Skin of body (tissue), 2 donors: ENCODE results near the gene SNED1. TPM values are rescaled to one million over a fixed set of nuclear protein-coding genes. Genes with fewer than 3 reads are reported as not detected.

Source experiments
- DNase-seq: peaks from one replicate; lab custom pipeline; 2025; lab: John Stamatoyannopoulos, UW
- total RNA-seq: library from RNA; depleted of rRNA; stranded (reverse); fragments of >200 nt; gene quantifications from one replicate; pipeline ENCODE4 v1.2.3, GENCODE V29; 2014

Gene SNED1
- total RNA-seq, 1 donor from 2014 or later = 9.7 TPM

DNA sequence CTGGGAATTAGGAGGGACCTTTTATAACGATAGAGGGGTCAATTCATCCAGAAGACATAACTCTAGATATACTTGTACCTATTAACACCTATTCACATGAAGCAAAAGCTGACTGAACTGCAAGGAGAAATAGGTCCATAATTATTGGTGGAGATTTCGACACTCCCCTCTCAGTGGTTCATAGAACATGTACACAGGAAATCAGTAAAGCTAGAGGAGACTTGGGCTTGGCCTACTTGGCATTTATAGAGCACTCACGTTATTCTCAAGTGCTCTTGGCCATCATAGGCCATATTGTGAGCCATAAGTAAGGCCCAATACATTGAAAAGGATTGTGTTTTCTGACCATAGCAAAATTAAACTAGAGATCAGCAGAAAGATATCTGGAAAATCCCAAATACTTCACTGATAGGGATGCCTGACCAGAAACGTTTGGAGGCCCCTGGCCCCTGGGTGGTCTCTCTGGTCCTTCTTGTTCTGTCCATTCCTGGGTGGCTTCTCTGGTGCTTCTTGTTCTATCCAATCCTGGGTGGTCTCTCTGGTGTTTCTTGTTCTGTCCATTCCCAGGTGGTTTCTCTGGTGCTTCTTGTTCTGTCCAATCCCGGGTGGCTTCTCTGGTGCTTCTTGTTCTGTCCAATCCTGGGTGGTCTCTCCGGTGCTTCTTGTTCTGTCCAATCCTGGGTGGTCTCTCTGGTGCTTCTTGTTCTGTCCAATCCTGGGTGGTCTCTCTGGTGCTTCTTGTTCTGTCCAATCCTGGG, 49.0 kb downstream of the SNED1 start:
- DNase-seq = no peak

DNA sequence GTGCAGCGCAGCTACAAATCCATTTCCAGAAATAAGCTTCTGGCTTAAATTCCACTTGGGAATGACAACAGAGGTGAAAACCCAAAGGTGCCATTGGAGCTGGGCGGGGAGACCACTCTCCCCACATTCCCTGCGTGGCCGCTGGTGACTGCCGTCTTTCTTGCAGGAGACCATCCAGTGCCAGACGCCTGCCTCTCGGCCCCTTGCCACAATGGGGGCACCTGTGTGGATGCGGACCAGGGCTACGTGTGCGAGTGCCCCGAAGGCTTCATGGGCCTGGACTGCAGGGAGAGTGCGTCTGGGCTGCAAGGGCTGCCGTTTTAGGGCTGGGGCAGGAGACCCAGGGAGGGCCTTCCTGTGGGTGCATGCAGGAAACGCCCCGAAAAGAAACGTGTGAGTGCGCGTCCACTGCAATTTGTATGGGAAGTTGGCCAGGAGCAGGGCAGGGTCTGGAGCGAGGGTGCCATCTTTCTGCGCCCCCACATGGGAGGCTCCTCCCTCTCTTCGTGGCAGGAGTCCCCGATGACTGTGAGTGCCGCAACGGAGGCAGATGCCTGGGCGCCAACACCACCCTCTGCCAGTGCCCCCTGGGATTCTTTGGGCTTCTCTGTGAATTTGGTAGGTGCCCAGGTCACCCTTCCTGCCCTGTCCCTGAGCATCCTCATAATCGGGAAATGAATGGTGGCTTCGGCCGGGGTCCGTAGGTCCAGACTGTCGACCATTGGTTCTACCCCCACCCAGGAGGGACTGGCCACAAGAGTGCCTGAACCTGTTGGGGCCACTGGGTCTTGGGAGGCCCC, 49.9 kb downstream of the SNED1 start:
- no peak for DNase-seq

DNA sequence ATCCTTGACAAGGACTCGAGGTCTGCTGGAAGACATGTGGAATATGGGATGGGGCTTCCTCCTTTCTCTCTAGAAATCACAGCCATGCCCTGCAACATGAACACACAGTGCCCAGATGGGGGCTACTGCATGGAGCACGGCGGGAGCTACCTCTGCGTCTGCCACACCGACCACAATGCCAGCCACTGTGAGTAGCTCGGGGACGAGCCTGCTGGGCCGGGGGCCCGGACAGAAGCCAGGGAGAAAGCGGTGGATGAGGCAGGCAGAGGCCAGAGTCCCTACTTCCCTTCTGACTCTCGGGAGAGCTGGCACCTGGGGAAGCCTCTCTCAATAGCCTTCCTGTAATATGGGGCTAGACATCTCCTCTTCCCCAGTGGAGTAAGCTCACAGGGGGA, 50.5 kb downstream of the SNED1 start:
- DNase-seq = no peak

DNA sequence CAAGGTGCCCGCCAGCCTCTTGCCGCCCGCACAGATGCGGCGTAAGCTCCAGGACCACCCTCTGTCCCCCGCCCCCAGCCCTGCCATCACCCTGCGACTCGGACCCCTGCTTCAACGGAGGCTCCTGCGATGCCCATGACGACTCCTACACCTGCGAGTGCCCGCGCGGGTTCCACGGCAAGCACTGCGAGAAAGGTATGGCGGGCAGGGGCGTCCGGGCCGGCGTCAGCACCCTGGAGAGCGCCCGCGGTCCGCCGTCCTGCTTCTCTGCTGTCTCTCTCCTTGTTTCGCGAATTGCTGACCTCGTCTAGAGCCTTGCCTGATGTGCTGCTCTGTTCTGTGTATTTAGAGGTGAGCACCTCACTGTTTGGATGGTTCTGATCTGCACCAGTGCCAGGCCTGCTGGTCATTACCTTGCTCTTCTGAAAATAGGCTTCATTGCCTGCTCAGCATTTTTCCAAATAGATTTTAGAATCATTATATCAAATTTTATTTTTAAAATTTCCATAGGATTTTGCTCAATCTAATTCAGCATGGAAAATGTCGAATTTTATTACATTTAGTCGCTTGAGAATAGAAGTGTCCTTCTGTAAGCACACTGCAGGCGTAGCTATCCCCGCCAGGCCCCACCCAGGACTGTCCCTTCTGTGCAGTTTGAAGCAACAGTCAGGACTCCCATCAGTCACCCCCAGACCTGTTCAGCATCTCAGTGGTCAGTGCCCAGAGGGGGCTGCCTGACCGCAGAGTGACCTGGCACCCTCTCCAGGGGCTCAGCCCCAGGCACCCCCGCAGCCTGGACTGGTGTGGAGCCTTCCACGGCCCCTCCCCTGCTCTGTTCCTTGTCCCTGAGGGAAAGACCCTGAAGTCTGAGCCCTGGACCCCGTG, 51.6 kb downstream of the SNED1 start:
- DNase-seq = no peak

DNA sequence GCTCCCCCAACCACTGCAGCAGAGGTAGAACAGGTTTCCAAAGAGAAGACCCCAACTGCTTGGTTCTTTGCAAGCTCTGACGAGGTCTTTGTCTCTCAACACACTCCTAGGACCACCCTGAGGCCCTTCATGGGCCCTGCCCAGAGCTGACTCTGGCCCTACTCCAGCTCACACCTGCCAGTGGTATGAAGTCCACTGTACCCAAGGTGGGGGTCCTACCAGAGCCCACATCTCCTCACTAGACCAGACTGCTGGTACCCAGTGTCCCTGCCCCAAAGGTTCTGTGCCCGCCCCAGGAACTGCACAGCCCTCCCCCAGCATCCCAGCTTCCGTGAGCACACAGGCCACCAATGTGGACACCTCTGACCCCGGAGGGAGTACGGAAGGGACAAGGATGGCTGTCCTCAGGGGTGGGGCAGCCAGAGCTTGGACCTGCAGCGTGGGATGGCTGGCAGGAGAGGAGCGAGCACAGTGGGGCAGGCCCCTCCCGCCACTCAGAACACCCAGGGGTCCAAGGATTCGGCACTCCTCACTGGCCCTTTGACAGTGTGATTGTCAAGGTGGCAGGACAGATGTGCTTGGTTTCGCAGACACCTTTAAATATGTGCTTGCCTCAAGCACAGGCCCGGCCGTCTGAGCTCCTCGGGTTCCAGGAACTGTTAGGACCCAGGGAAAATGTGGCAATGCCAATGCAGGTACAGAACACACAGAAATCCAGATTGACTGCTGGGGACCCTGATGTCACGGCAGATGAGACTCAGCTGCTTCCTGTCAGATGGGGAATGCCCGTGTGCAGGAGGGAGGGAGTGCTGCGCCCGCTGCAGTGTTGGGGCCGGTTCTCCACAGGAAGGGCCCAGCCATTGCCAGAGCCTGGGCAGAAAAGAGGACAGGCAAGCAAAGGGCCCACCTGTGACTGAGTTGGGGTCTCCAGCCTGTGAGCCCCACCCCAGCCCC, 52.5 kb downstream of the SNED1 start:
- no peak for DNase-seq

DNA sequence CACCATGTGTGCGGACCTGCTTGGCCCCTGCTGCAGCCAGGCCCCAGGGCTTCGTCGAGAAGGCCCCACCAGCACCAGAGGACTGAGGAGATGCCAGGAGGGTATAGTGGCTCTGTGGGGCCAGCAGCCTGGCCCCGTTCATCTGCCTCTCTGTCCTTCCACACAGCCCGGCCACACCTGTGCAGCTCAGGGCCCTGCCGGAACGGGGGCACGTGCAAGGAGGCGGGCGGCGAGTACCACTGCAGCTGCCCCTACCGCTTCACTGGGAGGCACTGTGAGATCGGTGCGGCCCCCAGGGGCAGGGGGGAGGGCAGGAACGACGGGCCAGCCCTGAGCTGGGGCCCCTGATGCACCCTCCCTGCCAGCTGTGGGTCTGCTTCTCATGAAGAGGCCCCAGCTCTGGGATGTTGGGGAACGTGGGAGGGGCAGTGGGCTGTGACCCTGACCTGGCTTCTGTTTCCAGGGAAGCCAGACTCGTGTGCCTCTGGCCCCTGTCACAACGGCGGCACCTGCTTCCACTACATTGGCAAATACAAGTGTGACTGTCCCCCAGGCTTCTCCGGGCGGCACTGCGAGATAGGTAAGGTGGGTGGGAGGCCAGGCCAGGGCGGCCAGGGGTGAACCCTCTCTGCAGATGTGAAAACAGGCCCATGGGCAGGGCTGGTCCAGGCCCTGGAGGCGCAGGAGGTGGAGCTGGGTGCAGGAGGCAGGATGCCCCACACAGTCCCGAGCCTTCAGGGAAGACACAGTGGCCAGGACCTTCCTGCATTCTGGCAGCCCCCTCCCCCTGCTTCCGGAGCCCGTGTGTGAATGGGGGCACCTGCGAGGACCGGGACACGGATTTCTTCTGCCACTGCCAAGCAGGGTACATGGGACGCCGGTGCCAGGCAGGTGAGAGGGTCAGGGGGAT, 53.4 kb downstream of the SNED1 start:
- DNase-seq = no peak

DNA sequence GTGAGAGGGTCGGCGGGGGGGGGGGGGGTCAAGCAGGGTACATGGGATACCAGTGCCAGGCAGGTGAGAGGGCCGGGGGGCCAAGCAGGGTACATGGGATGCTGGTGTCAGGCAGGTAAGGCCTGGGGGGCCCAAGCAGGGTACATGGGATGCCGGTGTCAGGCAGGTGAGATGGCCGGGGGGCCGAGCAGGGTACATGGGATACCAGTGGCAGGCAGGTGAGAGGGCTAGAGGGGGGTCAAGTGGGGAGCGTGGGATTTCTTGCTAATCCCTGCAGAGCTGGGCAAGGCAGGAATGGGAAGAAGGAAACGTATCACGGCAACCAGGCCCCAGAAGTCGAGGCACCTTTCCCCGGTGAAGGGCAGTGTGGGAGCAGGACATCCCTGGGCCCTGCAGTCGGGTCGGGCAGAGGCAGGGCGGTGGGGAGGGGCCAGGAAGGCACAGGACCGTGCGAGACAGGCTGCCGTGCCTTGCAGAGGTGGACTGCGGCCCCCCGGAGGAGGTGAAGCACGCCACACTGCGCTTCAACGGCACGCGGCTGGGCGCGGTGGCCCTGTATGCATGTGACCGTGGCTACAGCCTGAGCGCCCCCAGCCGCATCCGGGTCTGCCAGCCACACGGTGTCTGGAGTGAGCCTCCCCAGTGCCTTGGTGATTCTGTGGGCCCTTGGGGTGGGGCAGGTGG, 54.4 kb downstream of the SNED1 start:
- DNase-seq = no peak

DNA sequence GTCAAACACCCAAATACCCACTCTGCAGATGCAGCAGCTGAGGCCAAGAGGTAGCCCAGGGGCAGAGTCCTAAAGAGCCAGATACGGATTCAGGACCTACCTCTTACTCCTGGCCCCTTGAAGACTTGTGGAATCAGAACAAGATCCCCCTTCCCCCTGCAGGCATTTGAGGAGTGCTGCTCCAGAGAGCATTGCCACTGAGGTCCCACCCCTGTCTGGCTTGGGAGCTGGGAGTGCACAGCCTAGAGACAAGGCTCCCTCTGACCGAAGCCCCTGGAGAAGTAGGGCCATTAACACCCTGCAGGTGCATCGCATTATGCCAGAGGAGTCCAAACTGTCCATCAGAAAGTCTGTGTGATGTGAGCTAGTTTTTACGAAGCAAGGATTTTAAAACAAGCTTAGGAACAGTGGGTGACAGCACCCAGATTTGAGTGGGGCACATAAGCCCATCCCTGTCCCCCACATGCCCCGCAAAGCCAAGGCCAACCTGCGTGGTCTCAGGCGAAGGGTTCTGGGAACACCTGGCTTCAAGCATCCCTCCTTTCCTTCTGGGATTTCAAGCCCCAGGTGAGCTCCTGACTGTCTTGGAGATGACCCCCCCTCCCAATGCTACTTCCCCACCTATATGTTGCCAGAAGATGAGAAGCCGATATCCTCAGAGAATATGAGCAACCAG, 55.3 kb downstream of the SNED1 start:
- no peak for DNase-seq

DNA sequence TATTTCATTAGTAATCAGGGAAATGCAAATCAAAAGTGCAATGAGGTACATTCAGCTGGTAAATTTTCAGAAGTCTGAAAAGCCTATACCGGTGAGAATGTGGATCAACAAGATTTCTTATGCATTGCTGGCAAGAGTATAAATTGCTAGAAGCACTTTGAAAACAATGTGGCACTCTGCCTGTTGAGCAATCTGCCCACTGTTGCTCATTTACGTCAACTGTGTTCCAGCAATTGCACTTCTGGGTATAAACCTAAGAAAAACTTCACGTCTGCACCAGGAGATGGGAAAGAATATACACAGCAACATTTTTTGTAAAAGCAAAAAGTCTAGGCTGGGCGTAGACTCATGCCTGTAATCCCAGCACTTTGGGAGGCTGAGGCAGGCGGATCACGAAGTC, 62.9 kb downstream of the SNED1 start:
- no peak for DNase-seq

DNA sequence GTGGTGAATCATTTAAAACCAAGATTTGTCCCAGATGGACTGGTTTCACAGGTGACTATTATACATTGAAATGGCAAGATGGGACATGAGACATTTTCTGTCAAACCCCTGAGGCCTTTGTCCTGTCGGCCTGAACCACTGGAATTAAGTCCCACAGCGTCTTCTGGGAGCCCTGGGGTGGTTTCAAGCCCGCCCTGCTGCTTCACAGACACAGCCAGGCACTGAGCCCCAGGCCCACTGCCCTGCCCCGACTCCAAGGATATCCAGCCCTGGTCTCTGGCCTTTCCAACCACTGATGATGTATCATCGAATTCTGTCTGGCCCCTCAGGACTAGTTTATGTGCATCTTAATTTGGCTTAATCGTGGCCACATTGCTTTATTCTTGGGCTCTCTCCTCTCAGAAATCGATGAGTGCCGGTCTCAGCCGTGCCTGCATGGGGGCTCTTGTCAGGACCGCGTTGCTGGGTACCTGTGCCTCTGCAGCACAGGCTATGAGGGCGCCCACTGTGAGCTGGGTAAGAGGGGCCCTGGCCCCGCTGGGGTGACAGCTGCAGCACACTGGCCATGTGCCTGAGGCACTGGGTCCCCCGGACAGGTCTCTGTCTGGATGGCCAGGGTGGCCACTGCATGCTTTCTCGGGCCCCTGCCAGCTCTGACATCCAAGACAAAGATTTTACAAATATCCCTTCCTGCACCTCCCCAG, 64.1 kb downstream of the SNED1 start:
- DNase-seq = no peak

DNA sequence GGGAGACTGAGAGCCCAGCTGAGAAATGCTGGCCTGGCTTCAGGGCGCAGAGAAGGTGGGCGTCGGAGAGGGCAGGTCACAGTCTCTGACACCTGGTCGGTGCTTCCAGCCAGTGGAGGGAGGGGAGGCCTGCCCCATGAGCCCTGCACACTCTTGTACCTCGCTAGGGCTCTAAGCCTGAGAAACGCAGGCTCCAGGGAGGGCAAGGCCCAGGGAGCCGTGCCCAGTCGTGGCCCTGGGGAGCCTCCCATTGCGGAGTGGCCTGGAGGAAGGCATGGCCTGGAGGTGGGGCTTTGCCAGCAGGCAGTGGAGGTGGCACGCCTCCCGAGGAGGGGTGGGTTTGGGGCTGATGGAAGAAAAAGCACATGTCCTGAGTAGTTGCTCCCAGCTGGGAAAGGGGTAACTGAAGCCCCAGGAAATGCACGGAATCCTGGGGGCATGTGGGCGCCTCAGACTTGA, 64.7 kb downstream of the SNED1 start:
- no peak for DNase-seq

DNA sequence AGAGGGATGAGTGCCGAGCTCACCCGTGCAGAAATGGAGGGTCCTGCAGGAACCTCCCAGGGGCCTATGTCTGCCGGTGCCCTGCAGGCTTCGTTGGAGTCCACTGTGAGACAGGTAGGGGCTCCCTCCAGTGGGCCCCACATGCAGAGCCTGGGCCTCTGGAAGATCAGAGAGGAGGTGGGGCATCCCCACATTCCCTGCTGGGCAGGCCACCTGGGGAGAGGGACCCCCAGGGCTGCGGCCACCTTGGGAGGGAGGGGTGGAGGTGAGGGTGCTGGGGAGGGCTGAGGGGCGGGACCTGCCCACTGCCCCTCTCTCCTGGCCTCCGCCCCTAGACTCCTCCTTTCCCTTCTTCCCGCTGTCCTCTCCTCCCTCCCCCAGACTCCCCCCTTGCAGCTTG, 65.2 kb downstream of the SNED1 start:
- DNase-seq = no peak

DNA sequence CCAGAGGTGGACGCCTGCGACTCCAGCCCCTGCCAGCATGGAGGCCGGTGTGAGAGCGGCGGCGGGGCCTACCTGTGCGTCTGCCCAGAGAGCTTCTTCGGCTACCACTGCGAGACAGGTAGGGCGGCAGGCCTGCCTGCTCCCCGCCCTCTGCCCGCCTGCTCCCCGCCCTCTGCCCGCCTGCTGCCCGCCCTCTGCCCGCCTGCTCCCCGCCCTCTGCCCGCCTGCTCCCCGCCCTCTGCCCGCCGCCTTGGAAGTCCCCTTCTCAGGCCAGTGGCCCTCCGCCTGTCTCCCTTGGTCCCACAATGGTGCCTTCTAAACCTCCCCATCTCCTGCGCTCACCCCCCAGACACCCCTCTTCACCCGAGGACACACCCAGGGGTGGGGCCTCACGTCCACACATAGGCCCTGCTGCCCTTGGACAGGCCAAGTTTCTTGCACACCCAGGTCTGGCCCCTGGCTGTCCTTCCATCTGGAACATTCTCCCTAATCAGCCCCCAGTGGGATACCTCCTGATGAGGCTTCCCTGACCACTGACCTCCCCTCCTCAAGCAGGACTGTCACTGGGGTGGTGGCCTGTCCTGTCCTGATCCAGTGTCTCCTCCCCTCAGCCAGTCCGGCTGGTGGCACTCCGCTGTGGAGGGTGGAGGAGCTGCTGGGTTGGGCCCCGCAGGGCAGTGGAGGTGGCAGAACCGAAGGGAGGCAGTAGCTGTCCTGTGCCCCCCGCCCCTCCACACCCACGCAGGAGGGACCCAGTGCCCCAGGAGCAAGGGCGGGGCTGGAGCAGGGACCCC, 65.8 kb downstream of the SNED1 start:
- DNase-seq = no peak

DNA sequence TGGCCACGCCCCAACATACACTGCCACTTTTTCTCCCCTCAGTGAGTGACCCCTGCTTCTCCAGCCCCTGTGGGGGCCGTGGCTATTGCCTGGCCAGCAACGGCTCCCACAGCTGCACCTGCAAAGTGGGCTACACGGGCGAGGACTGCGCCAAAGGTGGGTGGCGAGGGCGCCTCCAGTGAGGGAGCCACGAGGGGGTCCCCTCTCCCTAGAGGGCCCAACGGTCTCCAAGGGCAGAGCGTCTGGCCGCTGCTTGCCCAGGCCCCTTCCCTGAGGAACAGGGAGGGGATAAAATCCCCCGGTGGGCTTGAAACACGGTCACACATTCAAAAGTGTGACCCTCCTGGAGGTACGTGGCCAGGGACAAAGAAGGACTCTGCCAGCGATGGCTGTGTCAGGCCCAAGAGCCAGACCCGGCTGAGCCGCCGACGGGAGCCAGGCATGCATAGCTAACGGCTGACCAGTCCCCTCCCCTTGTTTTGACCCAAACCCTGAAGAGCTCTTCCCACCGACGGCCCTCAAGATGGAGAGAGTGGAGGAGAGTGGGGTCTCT, 66.5 kb downstream of the SNED1 start:
- no peak for DNase-seq

DNA sequence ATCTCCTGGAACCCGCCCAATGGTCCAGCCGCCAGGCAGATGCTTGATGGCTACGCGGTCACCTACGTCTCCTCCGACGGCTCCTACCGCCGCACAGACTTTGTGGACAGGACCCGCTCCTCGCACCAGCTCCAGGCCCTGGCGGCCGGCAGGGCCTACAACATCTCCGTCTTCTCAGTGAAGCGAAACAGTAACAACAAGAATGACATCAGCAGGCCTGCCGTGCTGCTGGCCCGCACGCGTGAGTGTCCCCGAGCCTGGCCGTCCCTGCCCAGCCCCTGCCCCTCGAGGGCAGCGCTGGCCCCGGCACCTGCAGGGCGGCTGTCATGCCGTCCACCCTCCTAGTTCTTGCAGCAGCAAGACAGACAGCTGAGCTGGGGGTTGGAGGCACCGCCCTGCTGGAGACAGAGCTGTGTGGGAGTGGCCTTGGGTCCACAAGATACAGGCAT, 67.0 kb downstream of the SNED1 start:
- no peak for DNase-seq

DNA sequence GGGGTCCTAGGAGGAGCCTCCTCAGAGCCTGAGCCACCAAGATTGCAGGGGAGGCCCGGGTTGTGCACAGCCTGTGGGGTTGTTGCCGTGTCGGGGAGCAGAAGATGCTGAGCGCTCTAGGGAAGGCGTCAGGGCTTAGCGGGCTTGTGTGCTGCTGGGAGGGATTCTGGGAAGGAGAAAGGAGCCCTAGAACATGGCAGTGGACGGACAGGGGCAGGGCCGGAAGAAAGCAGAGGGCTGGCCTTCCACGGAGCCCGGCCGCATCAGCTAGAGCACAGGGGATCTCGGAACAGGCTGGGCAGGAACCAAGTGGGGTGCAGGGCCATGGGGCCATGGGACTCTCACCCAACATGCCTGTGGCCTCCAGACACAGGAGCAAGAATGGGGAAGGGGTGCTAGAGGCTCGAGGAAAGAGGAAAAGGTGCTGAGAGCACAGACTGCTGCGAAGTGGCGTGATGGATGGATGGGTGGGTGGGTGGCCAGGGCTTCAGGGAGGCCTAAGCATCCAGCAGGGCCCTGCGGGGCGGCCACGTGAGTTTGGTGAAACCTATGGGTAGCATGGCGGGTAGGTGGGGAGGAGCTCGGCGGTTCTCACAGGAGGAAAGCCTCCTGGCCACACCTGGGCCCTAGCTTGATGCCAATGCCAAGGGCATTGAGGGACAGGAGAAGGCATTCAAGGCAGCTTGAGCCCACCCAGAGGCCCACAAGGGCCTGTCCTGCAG, 67.9 kb downstream of the SNED1 start:
- DNase-seq = no peak
